Parathyroid adenoma (tissue), 2 donors: Measurements from ENCODE around the gene SLC22A14.

Source experiments
- H2AFZ ChIP-seq: fragments of 300-600 bp; sonication (generic); one replicate; pipeline ENCODE4 v1.7.0; 2017; ENCODE audit warnings: antibody characterized with exemption, mild to moderate bottlenecking
- H3K27ac ChIP-seq: fragments of 300-600 bp; sonication (generic); one replicate; pipeline ENCODE4 v1.7.0; 2017
- H3K27me3 ChIP-seq: fragments of 300-600 bp; sonication (generic); one replicate; pipeline ENCODE4 v1.7.0; 2017; ENCODE audit warnings: low read length; ENCODE audit not compliant: control insufficient read depth, insufficient read depth
- H3K36me3 ChIP-seq: fragments of 300-600 bp; sonication (generic); one replicate; pipeline ENCODE4 v1.7.0; 2017; ENCODE audit warnings: low read length; ENCODE audit not compliant: control insufficient read depth, insufficient read depth
- H3K4me1 ChIP-seq: fragments of 300-600 bp; sonication (generic); one replicate; pipeline ENCODE4 v1.7.0; 2017; ENCODE audit warnings: control low read depth
- H3K4me2 ChIP-seq: fragments of 300-600 bp; sonication (generic); one replicate; pipeline ENCODE4 v1.7.0; 2017; ENCODE audit warnings: low read length
- H3K4me3 ChIP-seq: fragments of 300-600 bp; sonication (generic); one replicate; pipeline ENCODE4 v1.7.0; 2017; ENCODE audit warnings: low read depth, low read length
- H3K79me2 ChIP-seq: fragments of 300-600 bp; sonication (generic); one replicate; pipeline ENCODE4 v1.7.0; 2017; ENCODE audit warnings: control low read depth
- H3K9ac ChIP-seq: fragments of 300-600 bp; sonication (generic); one replicate; pipeline ENCODE4 v1.7.0; 2017; ENCODE audit warnings: mild to moderate bottlenecking
- H3K9me3 ChIP-seq: fragments of 300-600 bp; sonication (generic); one replicate; pipeline ENCODE4 v1.7.0; 2017; ENCODE audit warnings: low read length; ENCODE audit not compliant: control insufficient read depth
- CTCF ChIP-seq: fragments of 300-600 bp; sonication (generic); IDR thresholded peaks from one replicate; pipeline ENCODE4 v1.7.0; 2017; ENCODE audit warnings: antibody characterized with exemption, mild to moderate bottlenecking
- donor health status: primary hyperparathyroidism.

Gene SLC22A14

GRCh38 chr3:38354588-38355330 lies 72.7 kb downstream of the SLC22A14 start:
- Histone ChIP-seq H3K4me2 (no peak overlapping the region), H3K9me3 (no peaks in the 10 kb centered on the region), H3K79me2 (no peaks in the 10 kb centered on the region), H3K27me3 (no peaks in the 10 kb centered on the region), H3K4me3 (no peak overlapping the region), H3K4me1 (no peaks in the 10 kb centered on the region), H3K9ac (no peak overlapping the region), H3K27ac (no peak overlapping the region), H3K36me3 (no peaks in the 10 kb centered on the region), H2AFZ (no peak overlapping the region)
- no peak for TF ChIP-seq CTCF

GRCh38 chr3:38359038-38359437 lies 76.9 kb downstream of the SLC22A14 start:
- H3K27me3 ChIP-seq = no peaks in the 10 kb centered on the region
- H3K9me3 ChIP-seq = no peaks in the 10 kb centered on the region
- H3K4me3 ChIP-seq = no peak overlapping the region
- no peak overlapping the region for H3K27ac ChIP-seq
- no peaks in the 10 kb centered on the region for H3K4me1 ChIP-seq
- no peak overlapping the region for H2AFZ ChIP-seq
- TF ChIP-seq CTCF = no peak
- H3K4me2 ChIP-seq = no peak overlapping the region
- H3K9ac ChIP-seq = no peak overlapping the region
- H3K36me3 ChIP-seq = no peaks in the 10 kb centered on the region
- H3K79me2 ChIP-seq = no peaks in the 10 kb centered on the region

GRCh38 chr3:38360345-38360744 lies 78.3 kb downstream of the SLC22A14 start:
- no peak overlapping the region for H3K9ac ChIP-seq
- H3K4me3 ChIP-seq = no peak overlapping the region
- no peaks in the 10 kb centered on the region for H3K9me3 ChIP-seq
- no peak overlapping the region for H3K27ac ChIP-seq
- H2AFZ ChIP-seq = no peak overlapping the region
- no peak overlapping the region for H3K4me2 ChIP-seq
- no peaks in the 10 kb centered on the region for H3K79me2 ChIP-seq
- H3K4me1 ChIP-seq = no peaks in the 10 kb centered on the region
- no peaks in the 10 kb centered on the region for H3K27me3 ChIP-seq
- no peaks in the 10 kb centered on the region for H3K36me3 ChIP-seq
- TF ChIP-seq CTCF = no peak

GRCh38 chr3:38361496-38361895 lies 79.4 kb downstream of the SLC22A14 start:
- Histone ChIP-seq H3K36me3 (no peaks in the 10 kb centered on the region), H3K27me3 (no peaks in the 10 kb centered on the region), H3K9ac (no peak overlapping the region), H2AFZ (no peak overlapping the region), H3K27ac (no peak overlapping the region), H3K4me2 (no peak overlapping the region), H3K79me2 (no peaks in the 10 kb centered on the region), H3K4me3 (no peak overlapping the region), H3K9me3 (no peaks in the 10 kb centered on the region), H3K4me1 (no peaks in the 10 kb centered on the region)
- no peak for TF ChIP-seq CTCF

- H3K79me2 ChIP-seq = no peaks in the 10 kb centered on the region
- no peak overlapping the region for H3K27ac ChIP-seq
- H3K4me1 ChIP-seq = no peaks in the 10 kb centered on the region
- H2AFZ ChIP-seq = no peak overlapping the region
- no peak overlapping the region for H3K9ac ChIP-seq
- H3K9me3 ChIP-seq = no peaks in the 10 kb centered on the region
- no peaks in the 10 kb centered on the region for H3K36me3 ChIP-seq
- no peak for TF ChIP-seq CTCF
- no peak overlapping the region for H3K4me2 ChIP-seq
- no peaks in the 10 kb centered on the region for H3K27me3 ChIP-seq
- H3K4me3 ChIP-seq = no peak overlapping the region
These were observed 80.7 kb downstream of the SLC22A14 start for GRCh38 chr3:38362825-38363224.
